Loucy (cell line): Measurements from ENCODE around the gene SYNRG.

Source experiments
- EZH2phosphoT487 ChIP-seq: fragments of 200-600 bp; IDR thresholded peaks from 2 replicates; pipeline ENCODE4 v1.6.1; 2018; ENCODE audit warnings: antibody characterized with exemption, mild to moderate bottlenecking, moderate library complexity, borderline replicate concordance
- TF ChIP-seq, protein P1 (sequence below): fragments of 200-600 bp; sonication (generic); conservative IDR thresholded peaks from 2 replicates; pipeline ENCODE4 v1.5.1; 2014; ENCODE audit warnings: mild to moderate bottlenecking, antibody characterized with exemption, low read length

DNA sequence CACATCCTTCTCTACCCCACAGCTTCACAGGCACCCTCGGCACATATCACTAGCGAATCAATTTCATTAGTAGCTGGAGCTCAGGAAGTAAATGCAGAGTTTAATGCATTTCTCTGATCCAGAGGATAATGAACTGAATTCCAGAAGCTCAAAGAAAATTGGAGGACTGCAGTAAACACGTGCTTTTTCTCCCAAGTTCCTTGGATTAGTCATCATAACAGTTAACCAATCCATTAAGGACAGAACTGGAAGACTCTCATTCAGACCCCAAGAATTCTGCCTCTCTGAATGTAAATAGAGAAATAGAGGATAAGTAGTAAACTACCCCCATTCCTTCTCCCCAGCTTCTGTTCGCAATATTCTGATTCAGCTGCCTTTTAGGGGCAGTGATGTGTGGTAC lies 78.8 kb downstream of the SYNRG start:
- TF ChIP-seq, protein P1, sequence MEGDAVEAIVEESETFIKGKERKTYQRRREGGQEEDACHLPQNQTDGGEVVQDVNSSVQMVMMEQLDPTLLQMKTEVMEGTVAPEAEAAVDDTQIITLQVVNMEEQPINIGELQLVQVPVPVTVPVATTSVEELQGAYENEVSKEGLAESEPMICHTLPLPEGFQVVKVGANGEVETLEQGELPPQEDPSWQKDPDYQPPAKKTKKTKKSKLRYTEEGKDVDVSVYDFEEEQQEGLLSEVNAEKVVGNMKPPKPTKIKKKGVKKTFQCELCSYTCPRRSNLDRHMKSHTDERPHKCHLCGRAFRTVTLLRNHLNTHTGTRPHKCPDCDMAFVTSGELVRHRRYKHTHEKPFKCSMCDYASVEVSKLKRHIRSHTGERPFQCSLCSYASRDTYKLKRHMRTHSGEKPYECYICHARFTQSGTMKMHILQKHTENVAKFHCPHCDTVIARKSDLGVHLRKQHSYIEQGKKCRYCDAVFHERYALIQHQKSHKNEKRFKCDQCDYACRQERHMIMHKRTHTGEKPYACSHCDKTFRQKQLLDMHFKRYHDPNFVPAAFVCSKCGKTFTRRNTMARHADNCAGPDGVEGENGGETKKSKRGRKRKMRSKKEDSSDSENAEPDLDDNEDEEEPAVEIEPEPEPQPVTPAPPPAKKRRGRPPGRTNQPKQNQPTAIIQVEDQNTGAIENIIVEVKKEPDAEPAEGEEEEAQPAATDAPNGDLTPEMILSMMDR = no peak
- TF ChIP-seq EZH2phosphoT487 = no peak
